Measurements from ENCODE around the gene STRN4. TPM values are rescaled to one million over a fixed set of nuclear protein-coding genes. Genes with fewer than 3 reads are reported as not detected.

Gene STRN4
- total RNA-seq, 1 experiment from 2014 or later: 143 TPM

- Histone ChIP-seq H3K9ac (ENCODE audit: extremely low read depth, insufficient read length, low read length) (no peak overlapping the region), H4K8ac (replicated peaks; ENCODE audit: insufficient read length, low read depth, low read length) (no peak overlapping the region), H3K27me3 (ENCODE audit: insufficient read depth, low read length) (no peaks in the 10 kb centered on the region), H3K9me3 (ENCODE audit: control insufficient read depth, low read depth, low read length) (no peaks in the 10 kb centered on the region), H4K5ac (ENCODE audit: insufficient read length, low read depth, low read length) (no peak overlapping the region), H3K18ac (ENCODE audit: insufficient read length, low read depth, low read length) (no peak overlapping the region), H3K79me2 (ENCODE audit: insufficient read depth, low read length) (peaks cover 18% of the 10 kb centered on the region; the same call in 1 of the 2 replicates), H2AFZ (ENCODE audit: low read length) (no peak overlapping the region), H4K91ac (ENCODE audit: insufficient read length, low read depth, low read length) (no peak overlapping the region), H2AK5ac (ENCODE audit: insufficient read length, low read length) (no peak overlapping the region), H3K4me2 (ENCODE audit: insufficient read depth, insufficient read length, low read length) (no peak overlapping the region), H2BK120ac (ENCODE audit: low read depth, low read length, poor library complexity, severe bottlenecking) (no peak overlapping the region), H2BK20ac (ENCODE audit: low read depth, low read length, poor library complexity, severe bottlenecking) (no peak overlapping the region), H2BK5ac (ENCODE audit: insufficient read length, low read length) (no peak overlapping the region), H4K20me1 (ENCODE audit: control insufficient read depth, insufficient read depth, insufficient read length) (peaks cover 4% of the 10 kb centered on the region), H2BK15ac (ENCODE audit: low read depth, low read length) (no peak overlapping the region), H3K4ac (ENCODE audit: low read depth, low read length) (no peak overlapping the region), H3T11ph (ENCODE audit: low read length) (no peak overlapping the region), H3K27ac (ENCODE audit: insufficient read length, low read depth, low read length) (no peak overlapping the region), H3K4me1 (ENCODE audit: insufficient read depth, low read length) (no peaks in the 10 kb centered on the region), H3K56ac (ENCODE audit: insufficient read length, low read depth, low read length) (no peak overlapping the region), H3K23ac (ENCODE audit: insufficient read length, low read depth, low read length) (no peak overlapping the region), H2BK12ac (ENCODE audit: insufficient read length, low read depth, low read length) (no peak overlapping the region), H3K23me2 (ENCODE audit: insufficient read length, low read depth, low read length, poor library complexity, severe bottlenecking) (no peaks in the 10 kb centered on the region), H3K79me1 (ENCODE audit: insufficient read depth, low read depth, low read length, poor library complexity, severe bottlenecking) (no peaks in the 10 kb centered on the region), H3K14ac (ENCODE audit: insufficient read depth, low read length) (no peak overlapping the region)
- Mint-ChIP-seq H3K4me3 (no peak overlapping the region), H3K9me3 (no peaks in the 10 kb centered on the region), H3K27ac (no peak overlapping the region), H3K27me3 (ENCODE audit: low read depth) (no peaks in the 10 kb centered on the region; the same call in 1 of the 2 replicates), H3K4me1 (peaks cover 14 to 15% of the 10 kb centered on the region in 2 experiments), H3K36me3 (ENCODE audit: insufficient read depth in 1 of 3, low read depth in 3 of 3) (peaks cover 38 to 81% (median 71%) of the 10 kb centered on the region in 3 experiments; a peak in 6 of 7 replicates)
- DNase-seq: no peak
- no CpG with 5 or more reads among the region's 22 CpGs for WGBS (ENCODE audit: extremely low coverage, insufficient read length, low lambda C conversion rate)
- TF ChIP-seq CTCF (conservative IDR thresholded peaks at IDR 0.05): no peak
Observed at GRCh38 chr19:46736531-46737297, 9.5 kb downstream of the STRN4 start.
